ENCODE measurements around the gene ZNF331.
"Not testable (repeated sequence)": the region's sequence is repeated elsewhere in the genome, so short reads cannot be mapped to it uniquely, and the experiment has no call there.

The ZNF331 gene

DNA sequence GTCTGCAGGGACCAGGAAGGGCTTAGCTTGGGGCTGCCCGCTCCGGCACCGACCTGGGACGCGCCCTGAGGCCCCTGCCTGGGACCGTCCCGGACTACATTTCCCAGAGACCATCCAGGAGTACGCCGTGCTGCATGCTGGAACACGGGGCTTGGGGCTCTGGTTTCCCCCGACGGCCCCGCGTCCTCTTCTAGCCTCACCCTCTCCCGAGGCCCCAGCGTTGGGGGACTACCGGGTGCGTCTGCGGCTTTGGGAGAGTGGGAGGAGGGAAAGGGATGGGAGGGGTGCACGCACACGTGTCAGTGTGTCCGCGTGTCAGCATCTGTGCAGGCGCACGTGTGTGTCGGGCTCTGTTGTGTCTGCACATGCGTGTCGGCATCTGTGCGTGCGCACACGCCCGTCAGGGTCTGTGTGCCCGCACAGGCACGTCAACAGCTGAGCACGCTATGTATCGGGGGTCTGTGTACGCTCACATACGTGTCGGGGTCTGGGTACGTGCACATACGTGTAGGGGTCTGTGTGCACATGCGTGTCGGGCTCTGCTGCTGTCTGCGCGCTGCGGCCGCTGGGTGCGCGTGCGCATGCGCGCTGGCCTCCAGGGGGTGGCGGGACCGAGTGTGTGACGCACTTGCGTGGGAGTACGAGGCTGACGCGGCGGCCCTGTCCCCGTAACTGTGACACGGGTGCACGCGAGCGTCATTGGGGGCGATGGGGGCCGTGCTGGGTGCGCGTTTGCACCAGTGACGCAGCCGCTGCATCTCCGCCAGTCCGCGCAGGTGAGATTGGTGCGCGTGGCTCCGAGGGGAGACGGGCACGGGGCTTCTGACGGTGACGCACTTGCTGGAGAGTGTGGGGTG, at the start of gene ZNF331:
Gene ZNF331 (plus strand): TSS at position 625 of the 857 bp plus-strand sequence. CDS start 31,232 bp downstream, outside the sequence.
- in situ Hi-C loops (cut with HindIII; ENCODE audit: low sequenced_read_pairs): no loop called here

DNA sequence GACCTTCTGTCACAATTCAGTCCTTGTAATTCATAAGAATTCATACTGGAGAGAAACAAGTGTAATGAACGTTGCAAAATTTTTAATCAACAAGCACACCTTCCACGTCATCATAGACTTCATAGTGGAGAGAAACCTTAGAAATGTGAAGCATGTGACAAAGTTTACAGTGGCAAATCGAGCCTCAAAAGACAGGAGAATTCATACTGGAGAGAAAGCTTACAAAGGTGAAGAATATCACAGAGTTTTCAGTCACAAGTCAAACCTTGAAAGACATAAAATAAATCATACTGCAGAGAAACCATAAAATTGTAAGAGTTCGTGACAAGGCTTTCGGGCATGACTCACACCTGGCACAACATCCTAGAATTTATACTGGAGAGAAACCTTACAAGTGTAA, 45.8 kb upstream of the ZNF331 start:
- in situ Hi-C loops (cut with HindIII; ENCODE audit: low sequenced_read_pairs): no loop called here

DNA sequence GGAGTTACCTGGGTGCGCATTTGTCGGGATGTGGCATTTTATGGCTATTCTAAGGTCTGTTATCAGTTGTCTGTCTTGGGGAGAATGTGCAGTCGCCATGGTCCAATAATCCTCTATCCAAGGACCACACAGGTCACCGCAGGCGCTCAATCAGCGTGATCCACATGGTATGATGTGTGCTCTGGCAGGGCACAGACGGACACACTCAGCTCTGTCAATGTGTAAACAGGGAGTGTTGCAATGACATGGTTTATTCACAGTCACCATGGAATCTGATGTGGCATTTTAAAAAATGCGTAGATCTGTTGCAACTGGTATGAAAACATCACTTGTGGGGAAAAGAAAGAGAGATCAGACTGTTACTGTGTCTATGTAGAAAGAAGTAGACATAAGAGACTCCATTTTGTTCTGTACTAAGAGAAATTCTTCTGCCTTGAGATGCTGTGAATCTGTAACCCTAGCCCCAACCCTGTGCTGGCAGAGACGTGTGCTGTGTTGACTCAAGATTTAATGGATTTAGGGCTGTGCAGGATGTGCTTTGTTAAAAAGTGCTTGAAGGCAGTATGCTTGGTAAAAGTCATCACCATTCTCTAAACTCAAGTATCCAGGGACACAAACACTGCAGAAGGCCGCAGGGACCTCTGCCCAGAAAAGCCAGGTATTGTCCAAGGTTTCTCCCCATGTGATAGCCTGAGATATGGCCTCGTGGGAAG, 40.5 kb upstream of the ZNF331 start:
- in situ Hi-C loops (cut with HindIII; ENCODE audit: low sequenced_read_pairs): not testable (repeated sequence)

GRCh38 chr19:53498024-53498395, 39.9 kb upstream of the ZNF331 start:
- in situ Hi-C loops (cut with HindIII; ENCODE audit: low sequenced_read_pairs): not testable (repeated sequence)

DNA sequence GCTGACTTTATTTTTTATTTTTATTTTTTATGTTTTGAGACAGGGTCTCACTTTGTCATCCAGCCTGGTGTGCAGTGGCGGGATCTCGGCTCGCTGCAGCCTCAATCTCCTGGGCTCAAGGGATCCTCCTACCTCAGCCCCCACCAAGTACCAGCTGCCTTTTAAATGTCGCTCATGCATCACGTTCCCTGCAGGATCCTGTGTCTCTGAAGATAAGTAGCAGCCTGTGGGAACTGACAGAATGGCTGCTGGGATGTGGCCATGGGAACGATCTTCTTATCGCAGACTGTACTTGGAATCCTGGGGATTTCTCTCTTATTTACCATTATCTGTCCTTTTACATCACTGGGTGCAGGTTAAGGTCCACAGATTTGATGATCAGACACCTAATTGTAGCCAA, 34.8 kb upstream of the ZNF331 start:
- in situ Hi-C loops (cut with HindIII; ENCODE audit: low sequenced_read_pairs): not testable (repeated sequence)

- in situ Hi-C loops (cut with HindIII; ENCODE audit: low sequenced_read_pairs): not testable (repeated sequence)
These were observed 34.1 kb upstream of the ZNF331 start for GRCh38 chr19:53503671-53504364.

GRCh38 chr19:53504365-53504703, 33.6 kb upstream of the ZNF331 start:
- in situ Hi-C loops (cut with HindIII; ENCODE audit: low sequenced_read_pairs): not testable (repeated sequence)

DNA sequence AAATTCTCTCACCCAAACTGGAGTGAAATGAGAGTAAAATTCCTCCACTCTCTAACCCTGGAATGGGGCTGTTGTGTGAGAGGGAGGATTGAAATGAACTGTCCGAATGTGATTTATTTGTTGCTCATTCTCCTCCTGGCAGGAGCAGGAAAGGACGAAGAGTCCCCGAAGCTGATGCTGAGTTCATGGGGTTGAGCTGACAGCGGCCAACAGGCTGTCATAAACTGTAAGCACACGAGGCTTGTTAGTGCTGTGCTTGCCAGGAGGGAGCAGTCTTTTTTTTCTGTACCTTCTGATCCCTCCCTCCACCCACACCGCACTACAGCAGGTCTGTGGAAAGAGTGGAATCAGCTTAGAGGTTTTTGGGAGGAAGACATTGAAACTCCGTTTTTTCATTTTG, 33.1 kb upstream of the ZNF331 start:
- in situ Hi-C loops (cut with HindIII; ENCODE audit: low sequenced_read_pairs): no loop called here

DNA sequence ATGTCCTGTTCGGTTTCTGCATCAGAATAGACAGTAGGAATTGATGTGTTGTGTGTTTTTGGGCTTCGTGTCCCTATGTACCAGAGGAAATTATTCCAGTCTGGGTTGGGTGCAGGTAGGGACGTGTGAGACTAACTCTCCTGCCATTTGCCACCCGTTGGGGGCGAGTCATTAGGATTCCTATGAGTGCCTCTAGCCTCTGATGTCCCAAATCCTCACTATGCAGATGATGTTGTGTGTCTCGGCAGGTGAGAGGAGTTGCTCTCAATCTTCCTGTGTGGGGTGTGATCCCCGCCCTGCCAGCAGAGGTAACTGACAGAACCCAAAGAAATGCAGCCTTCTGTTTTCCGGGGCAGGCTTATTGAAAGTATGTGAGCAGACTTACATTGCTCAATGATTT, 31.2 kb upstream of the ZNF331 start:
- in situ Hi-C loops (cut with HindIII; ENCODE audit: low sequenced_read_pairs): no loop called here

DNA sequence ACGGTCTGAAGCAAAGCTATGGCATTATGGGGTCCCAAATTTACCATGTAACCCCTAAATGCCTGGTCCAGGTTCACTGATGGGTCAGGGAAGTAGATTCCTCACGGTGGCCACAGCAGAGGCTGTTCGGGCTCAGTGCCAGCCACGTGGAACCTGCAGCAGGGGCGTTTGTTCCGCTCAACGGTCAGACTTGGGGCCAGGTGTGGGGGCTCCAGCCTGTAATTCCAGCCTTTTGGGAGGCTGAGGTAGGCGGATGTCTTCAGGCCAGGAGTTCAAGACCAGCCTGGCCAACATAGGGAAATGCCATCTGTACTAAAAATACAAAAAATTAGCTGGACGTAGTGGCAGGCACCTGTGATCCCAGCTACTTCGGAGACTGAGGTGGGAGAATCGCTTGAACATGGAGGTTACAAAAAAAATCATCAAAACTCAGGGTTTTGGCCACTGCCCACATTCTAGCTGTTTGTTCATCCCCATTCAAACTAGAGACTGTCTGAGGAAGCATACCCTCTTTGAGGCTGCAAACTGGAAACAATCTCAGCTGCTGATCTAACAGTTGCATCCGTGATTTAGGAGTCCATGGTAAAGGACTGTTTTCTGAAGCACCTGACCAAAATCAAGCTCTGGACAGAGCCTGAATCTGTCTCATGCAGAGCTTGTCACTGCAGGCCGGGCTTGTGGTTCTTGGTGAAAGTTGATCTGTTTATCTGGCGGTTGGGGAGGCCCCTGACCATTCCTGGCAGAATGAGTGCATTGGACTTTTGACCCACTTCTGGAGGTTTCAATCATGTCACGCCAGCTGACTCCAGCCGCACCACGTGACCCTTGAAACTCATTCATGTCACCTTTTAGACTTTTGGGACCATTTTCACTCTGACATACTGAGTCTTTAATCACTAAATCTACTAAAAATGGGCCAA, 30.2 kb upstream of the ZNF331 start:
- in situ Hi-C loops (cut with HindIII; ENCODE audit: low sequenced_read_pairs): no loop called here

- in situ Hi-C loops (cut with HindIII; ENCODE audit: low sequenced_read_pairs): no loop called here
These were observed 28.5 kb upstream of the ZNF331 start for GRCh38 chr19:53509443-53509842.

DNA sequence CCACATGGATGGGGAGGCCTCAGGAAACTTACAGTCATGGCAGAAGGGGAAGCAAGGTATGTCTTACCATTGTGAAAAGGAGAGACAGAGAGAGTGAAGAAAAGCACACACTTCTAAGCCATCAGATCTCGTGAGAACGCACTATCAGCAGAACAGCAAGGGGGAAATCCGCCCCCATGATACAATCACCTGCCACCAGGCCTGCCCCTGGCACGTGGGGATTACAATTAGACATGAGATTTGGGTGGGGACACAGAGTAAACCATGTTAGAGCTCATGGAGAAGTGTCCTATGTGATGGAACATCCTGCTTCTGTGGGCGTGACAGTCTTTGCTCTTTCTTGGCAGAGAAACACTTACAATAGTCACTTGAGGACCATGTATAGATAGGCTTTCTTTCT, 28.1 kb upstream of the ZNF331 start:
- in situ Hi-C loops (cut with HindIII; ENCODE audit: low sequenced_read_pairs): no loop called here

GRCh38 chr19:53511357-53511756, 26.6 kb upstream of the ZNF331 start:
- in situ Hi-C loops (cut with HindIII; ENCODE audit: low sequenced_read_pairs): no loop called here

DNA sequence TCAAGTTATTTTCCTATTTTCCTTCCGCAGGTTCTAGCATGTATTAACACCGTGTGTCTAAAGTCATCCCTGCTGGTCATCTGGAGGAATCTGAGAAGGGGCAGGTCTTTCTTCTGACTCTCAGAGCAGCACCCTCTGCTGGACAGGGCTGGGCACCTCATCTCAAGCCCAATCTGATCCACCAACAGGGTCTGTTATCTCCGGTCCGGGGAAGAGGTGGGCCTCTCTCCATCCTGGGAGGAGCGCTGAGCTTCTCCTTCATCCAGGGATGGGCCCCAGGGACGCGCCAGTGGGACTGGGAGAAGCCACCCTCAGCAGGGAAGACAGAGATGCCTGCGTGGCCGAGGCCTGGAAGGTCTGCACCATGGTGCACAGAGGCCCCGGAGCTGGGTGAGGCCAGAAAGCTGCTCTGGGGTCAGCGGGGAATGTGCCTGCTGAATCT, 26.0 kb upstream of the ZNF331 start:
- in situ Hi-C loops (cut with HindIII; ENCODE audit: low sequenced_read_pairs): no loop called here

DNA sequence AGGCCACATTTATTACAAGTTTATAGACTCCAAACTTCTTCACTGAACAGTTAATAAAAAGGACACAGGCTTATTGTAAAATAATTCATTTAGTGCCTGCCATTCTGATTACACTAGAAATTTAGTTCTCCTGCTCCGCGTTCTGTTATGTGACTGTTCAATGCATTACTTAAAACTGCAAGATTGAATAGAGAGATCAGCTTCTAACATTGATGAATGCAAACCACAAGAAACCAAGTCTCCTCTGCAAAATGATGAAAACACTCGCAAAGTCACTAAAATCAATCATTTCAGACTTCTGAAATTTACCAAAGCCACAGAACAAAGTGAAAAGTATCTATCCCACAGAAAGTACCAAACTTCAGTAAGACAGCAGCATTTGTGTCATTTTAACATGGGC, 22.9 kb upstream of the ZNF331 start:
- in situ Hi-C loops (cut with HindIII; ENCODE audit: low sequenced_read_pairs): not testable (repeated sequence)

DNA sequence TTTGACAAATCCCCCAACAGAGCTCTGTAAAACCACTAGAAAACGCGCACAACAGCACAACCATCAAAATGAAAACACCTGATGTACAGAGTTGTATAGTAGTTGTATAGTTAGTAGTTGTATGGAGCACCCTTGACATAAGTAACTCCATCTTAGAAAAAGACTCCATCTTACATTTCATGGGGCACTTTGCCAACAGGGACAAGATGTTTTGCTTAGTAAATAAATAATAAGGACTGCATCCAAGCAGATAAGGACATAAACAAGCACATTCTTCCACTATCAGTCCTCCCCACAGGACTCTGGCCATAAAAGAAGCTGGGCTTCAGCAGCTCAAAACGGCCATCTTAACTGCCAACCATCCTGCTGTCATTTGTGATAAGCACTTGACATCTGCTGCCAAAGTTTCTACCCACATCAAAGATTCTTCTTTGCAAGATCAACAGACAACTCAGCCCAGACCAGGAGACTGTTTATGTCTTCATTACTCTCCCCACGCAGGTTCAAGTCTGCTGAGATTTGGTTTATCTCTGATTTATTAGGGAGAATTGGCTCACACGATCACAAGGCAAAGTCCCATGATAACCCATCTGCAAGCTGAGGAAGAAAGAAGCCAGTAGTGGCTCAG, 20.7 kb upstream of the ZNF331 start:
- in situ Hi-C loops (cut with HindIII; ENCODE audit: low sequenced_read_pairs): no loop called here

DNA sequence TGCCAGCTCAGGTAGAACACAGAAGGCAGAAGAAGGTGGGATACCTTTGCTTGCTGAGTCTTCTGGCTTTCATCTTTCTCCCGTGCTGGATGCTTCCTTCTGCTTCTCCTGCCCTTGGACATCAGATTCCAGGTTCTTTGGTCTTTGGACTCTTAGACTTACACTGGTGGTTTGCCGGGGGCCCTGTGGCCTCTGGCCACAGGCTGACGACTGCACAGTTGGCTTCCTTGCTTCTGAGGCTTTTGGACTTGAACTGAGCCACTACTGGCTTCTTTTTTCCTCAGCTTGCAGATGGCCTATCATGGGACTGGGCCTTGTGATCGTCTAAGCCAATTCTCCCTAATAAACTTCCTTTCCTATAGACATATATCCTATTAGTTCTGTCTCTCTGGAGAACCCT, 19.8 kb upstream of the ZNF331 start:
- in situ Hi-C loops (cut with HindIII; ENCODE audit: low sequenced_read_pairs): no loop called here

DNA sequence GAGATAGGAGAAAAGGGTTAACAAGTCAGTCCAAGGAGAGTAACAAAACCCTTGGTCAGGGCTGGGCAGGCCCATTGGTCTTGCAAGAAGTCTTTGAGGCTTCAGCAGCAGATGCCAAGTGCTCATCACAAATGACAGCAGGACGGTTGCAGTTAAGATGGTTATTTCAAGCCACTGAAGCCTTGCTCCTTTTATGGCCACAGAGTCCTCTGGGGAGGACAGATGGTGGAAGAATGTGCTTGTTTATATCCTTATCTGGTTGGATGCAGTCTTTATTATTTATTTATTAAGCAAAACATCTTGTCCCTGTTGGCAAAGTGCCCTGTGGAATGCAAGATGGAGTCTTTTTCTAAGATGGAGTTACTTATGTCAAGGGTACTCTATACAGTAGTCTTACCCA, 19.2 kb upstream of the ZNF331 start:
- in situ Hi-C loops (cut with HindIII; ENCODE audit: low sequenced_read_pairs): no loop called here

GRCh38 chr19:53519446-53519845, 18.5 kb upstream of the ZNF331 start:
- in situ Hi-C loops (cut with HindIII; ENCODE audit: low sequenced_read_pairs): no loop called here

GRCh38 chr19:53520163-53520546, 17.8 kb upstream of the ZNF331 start:
- in situ Hi-C loops (cut with HindIII; ENCODE audit: low sequenced_read_pairs): no loop called here
